Thyroid gland (tissue), 4 donors: ENCODE data around the gene RTN4IP1. TPM values are rescaled to one million over a fixed set of nuclear protein-coding genes. Genes with fewer than 3 reads are reported as not detected.
"Not testable (repeated sequence)": the region's sequence is repeated elsewhere in the genome, so short reads cannot be mapped to it uniquely, and the experiment has no call there.

Experiments used
- DNase-seq, 2 donors: peaks; one replicate each; pipeline ENCODE4 v3.0.0-alpha.2; 2019
- H3K27ac ChIP-seq, 3 donors: fragments of 200-600 bp; sonication (generic); 1 replicate in 2 of 3; 2 replicates in 1 of 3; pipeline ENCODE4 v1.5.1; 2016 to 2019; ENCODE audit warnings: mild to moderate bottlenecking in 1 of 3, moderate library complexity in 1 of 3
- H3K27me3 ChIP-seq: fragments of 200-600 bp; sonication (generic); one replicate; pipeline ENCODE4 v1.5.1; 2019
- H3K36me3 ChIP-seq, 2 donors: fragments of 200-600 bp; sonication (generic); one replicate each; pipeline ENCODE4 v1.5.1; 2016 to 2019
- H3K4me1 ChIP-seq, 2 donors: fragments of 200-600 bp; sonication (generic); one replicate each; pipeline ENCODE4 v1.5.1; 2017 to 2019
- H3K4me3 ChIP-seq, 3 donors: fragments of 200-600 bp; sonication (generic); replicated peaks in 1 of 3; 1 replicate in 2 of 3; 2 replicates in 1 of 3; pipeline ENCODE4 v1.5.1; 2016; ENCODE audit warnings: mild to moderate bottlenecking in 1 of 3
- H3K9me3 ChIP-seq: fragments of 200-600 bp; sonication (generic); one replicate; pipeline ENCODE4 v1.5.1; 2017
- POLR2A ChIP-seq, 2 donors: fragments of 450-650 bp; IDR thresholded peaks; one replicate each; pipeline ENCODE4 v1.6.1; 2017; ENCODE audit warnings: antibody characterized with exemption in 2 of 2, mild to moderate bottlenecking in 2 of 2, moderate library complexity in 1 of 2
- whole genome bisulfite sequencing, 2 donors: methylation state at CpG; one replicate each; pipeline ENCODE4 v1.1.5; 2017; 5-methylcytosine and 5-hydroxymethylcytosine counted together
- intact Hi-C: fragments of 100-400 bp; cut with DNase I; formaldehyde crosslinking; loops from one replicate; pipeline ENCODE4 v1.15.1; 2023
- total RNA-seq, 4 donors: library from RNA; depleted of rRNA; stranded (reverse); fragments of >200 nt; gene quantifications; one replicate each; pipeline ENCODE4 v1.2.3, GENCODE V29; 2016
- TF ChIP-seq, protein P1 (sequence below), 6 experiments: fragments of 200-600 bp in 3 of 6; fragments of 450-650 bp in 3 of 6; sonication (generic) in 3 of 6; IDR thresholded peaks; one replicate each; pipeline ENCODE4 v1.5.1; 2016 to 2019; ENCODE audit warnings: antibody characterized with exemption in 6 of 6, mild to moderate bottlenecking in 2 of 6, inconsistent platforms in 1 of 6, moderate library complexity in 1 of 6

RTN4IP1 gene
- total RNA-seq, 4 donors from 2014 or later, result 3.6 to 10.9 (median 8.6) TPM

DNA sequence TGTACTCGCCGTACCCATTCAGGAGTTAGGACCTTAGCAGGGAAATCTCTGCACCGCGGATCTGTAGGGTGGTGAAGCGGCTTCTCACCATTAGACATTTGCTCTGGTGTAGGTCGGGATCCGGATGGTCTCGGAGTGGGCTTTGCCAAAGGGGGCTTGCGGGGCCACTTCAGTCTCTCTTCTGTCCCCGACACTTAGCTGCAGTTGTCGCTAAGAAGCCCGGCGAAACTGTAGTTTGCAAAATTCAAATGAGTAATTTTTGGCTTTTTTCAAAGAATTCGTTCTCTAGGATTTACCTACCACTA is 513 bp upstream of the RTN4IP1 start:
- no peak for DNase-seq
- Histone ChIP-seq H3K4me3 (peak overlapping the region; percentile 21 to 95 (median 50)), H3K36me3 (no peaks in the 10 kb centered on the region), H3K9me3 (no peaks in the 10 kb centered on the region), H3K4me1 (peaks cover 14 to 20% of the 10 kb centered on the region in 2 donors), H3K27me3 (no peaks in the 10 kb centered on the region), H3K27ac (peak overlapping the region; percentile 43 to 92 (median 81))
- intact Hi-C loops, result no loop called here
- TF ChIP-seq, protein P1, sequence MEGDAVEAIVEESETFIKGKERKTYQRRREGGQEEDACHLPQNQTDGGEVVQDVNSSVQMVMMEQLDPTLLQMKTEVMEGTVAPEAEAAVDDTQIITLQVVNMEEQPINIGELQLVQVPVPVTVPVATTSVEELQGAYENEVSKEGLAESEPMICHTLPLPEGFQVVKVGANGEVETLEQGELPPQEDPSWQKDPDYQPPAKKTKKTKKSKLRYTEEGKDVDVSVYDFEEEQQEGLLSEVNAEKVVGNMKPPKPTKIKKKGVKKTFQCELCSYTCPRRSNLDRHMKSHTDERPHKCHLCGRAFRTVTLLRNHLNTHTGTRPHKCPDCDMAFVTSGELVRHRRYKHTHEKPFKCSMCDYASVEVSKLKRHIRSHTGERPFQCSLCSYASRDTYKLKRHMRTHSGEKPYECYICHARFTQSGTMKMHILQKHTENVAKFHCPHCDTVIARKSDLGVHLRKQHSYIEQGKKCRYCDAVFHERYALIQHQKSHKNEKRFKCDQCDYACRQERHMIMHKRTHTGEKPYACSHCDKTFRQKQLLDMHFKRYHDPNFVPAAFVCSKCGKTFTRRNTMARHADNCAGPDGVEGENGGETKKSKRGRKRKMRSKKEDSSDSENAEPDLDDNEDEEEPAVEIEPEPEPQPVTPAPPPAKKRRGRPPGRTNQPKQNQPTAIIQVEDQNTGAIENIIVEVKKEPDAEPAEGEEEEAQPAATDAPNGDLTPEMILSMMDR (IDR thresholded peaks at IDR 0.05), result no peak
- 0 to 1% methylated on average over 9 to 14 of the region's 14 CpGs for WGBS, 2 donors

DNA sequence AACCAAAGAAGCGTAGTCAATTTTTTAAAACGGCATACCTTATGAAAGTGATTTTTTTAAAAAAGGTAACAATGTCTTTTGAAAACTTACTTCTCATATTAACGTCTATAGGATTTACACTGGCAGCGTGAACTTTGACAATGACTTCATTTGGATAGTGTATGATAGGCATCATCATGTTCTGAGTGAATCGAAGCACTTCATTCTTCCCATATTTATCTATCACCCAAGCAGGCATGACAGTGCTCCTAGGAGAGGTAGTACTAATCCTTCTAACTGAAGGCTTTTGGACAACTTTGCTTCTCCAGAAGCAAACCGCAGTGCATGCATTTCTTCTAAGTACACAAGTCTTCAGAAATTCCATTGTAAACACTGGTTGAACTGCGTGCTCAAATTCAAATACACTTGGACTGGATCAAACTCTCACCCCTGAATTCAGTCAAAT is 618 bp downstream of the RTN4IP1 start:
- H3K36me3 ChIP-seq, result no peaks in the 10 kb centered on the region
- no peaks in the 10 kb centered on the region for H3K27me3 ChIP-seq
- intact Hi-C loops, result no loop called here
- H3K27ac ChIP-seq, result peak overlapping the region; percentile 43 to 92 (median 81)
- H3K4me3 ChIP-seq, result peak overlapping the region in 2 of 3 donors; percentile 50 to 95
- peaks cover 14 to 20% of the 10 kb centered on the region in 2 donors for H3K4me1 ChIP-seq
- DNase-seq, result no peak
- no peaks in the 10 kb centered on the region for H3K9me3 ChIP-seq
- WGBS, 2 donors, result 29 to 33% methylated on average over 7 of the region's 7 CpGs
- TF ChIP-seq, protein P1 (IDR thresholded peaks at IDR 0.05), result no peak
- TF ChIP-seq POLR2A (IDR thresholded peaks at IDR 0.05), result no peak

DNA sequence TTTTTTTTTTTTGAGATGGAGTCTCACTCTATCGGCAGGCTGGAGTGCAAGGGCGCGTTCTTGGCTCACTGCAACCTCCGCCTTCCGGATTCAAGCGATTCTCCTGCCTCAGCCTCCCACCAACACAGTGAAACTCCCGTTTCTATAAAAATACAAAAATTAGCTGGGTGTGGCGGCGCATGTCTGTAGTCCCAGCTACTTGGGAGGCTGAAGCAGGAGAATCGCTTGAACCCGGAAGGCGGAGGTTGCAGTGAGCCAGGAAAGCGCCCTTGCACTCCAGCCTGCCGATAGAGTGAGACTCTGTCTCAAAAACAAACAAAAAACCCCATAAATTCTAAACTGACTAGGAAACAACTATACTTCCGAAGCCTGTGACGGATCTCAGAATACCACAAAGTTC is 1.5 kb downstream of the RTN4IP1 start:
- peaks cover 14 to 20% of the 10 kb centered on the region in 2 donors for H3K4me1 ChIP-seq
- H3K9me3 ChIP-seq, H3K27me3 ChIP-seq, H3K4me3 ChIP-seq, H3K27ac ChIP-seq, DNase-seq, H3K36me3 ChIP-seq, intact Hi-C loops: not testable (repeated sequence)
- WGBS, 2 donors, result 93 to 94% methylated on average over 16 of the region's 16 CpGs

DNA sequence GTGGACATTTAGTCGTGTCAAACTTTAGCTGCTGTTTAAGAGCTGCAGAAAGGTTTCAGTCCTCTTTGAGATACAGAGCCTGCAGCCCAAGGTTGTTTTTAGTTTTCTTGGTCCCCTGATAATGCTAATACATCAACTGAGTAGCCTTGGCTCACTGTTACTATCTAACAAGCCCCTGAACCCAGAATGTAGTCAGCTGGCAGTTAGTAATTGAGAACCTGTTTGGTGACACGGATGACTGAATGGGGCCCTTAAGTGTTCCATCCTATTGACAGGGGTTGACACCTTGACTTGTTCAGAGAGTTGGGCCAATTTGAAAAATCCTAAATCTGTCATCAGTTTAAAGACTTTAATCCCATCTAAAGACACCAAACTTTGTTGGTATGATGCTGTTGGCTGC is 2.8 kb downstream of the RTN4IP1 start:
- intact Hi-C loops, result no loop called here
- DNase-seq, result no peak
- H3K27me3 ChIP-seq, result no peaks in the 10 kb centered on the region
- peaks cover 14 to 20% of the 10 kb centered on the region in 2 donors for H3K4me1 ChIP-seq
- H3K27ac ChIP-seq, result peak overlapping the region in 1 of 3 donors; percentile 50
- no peak overlapping the region for H3K4me3 ChIP-seq
- 15 to 17% methylated on average over 2 of the region's 2 CpGs for WGBS, 2 donors
- TF ChIP-seq POLR2A (IDR thresholded peaks at IDR 0.05), result no peak
- TF ChIP-seq, protein P1 (IDR thresholded peaks at IDR 0.05), result no peak
- H3K9me3 ChIP-seq, result no peaks in the 10 kb centered on the region
- H3K36me3 ChIP-seq, result no peaks in the 10 kb centered on the region

DNA sequence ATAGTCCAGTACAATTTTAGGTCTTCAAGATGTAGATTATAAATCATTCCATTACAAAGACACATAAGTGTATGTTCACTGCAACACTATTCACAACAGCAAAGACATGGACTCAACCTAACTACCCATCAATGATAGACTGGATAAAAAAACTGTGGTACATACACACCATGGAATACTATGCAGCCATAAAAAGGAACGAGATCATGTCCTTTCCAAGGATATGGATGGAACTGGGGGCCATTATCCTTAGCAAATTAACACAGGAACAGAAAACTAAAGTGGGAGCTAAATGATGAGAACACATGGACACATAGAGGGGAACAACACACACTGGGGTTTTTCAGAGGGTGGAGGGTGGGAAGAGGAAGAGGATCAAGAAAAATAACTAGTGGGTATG is 6.3 kb downstream of the RTN4IP1 start:
- DNase-seq, result no peak
- 94 to 98% methylated on average over 1 of the region's 1 CpG for whole genome bisulfite sequencing, 2 donors
- no peaks in the 10 kb centered on the region for H3K9me3 ChIP-seq
- no peaks in the 10 kb centered on the region for H3K27me3 ChIP-seq
- peaks cover 0 to 3% of the 10 kb centered on the region in 2 donors for H3K36me3 ChIP-seq
- H3K4me1 ChIP-seq, result peaks cover 7 to 8% of the 10 kb centered on the region in 2 donors
- no peak overlapping the region for H3K27ac ChIP-seq
- TF ChIP-seq, protein P1 (IDR thresholded peaks at IDR 0.05), result no peak
- no peak overlapping the region for H3K4me3 ChIP-seq
- intact Hi-C loops, result no loop called here

DNA sequence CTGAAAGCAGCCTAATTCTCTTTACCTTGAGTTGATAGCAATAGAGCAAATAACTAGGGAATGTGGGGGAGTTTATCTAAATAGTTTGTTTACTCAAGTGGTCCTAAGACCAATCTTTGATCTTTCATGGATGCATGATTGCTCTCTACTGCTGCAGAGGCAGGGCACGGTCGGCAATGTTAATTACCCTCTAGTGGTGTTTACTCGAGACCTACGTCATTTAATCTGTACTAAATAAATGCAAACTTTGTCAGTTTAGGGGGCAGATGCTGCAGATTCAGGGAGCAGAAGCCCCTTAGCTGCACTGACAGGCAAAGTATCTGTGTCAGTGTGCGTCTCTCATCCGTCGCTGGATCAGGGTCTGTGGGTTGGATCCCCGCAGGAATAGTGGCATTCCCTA is 6.9 kb downstream of the RTN4IP1 start:
- DNase-seq, result no peak
- Histone ChIP-seq H3K27ac (no peak overlapping the region), H3K4me3 (no peak overlapping the region), H3K9me3 (no peaks in the 10 kb centered on the region), H3K4me1 (peaks cover 7 to 8% of the 10 kb centered on the region in 2 donors), H3K27me3 (no peaks in the 10 kb centered on the region), H3K36me3 (peaks cover 0 to 3% of the 10 kb centered on the region in 2 donors)
- TF ChIP-seq, protein P1 (IDR thresholded peaks at IDR 0.05), result no peak
- 91% methylated on average over 8 of the region's 8 CpGs for WGBS, 2 donors
- intact Hi-C loops, result no loop called here
